Effector memory CD8-positive, alpha-beta T cell (primary cell): Measurements from ENCODE around the gene FILIP1L.
"Not testable (repeated sequence)": the region's sequence is repeated elsewhere in the genome, so short reads cannot be mapped to it uniquely, and the experiment has no call there.

Experiments
- ATAC-seq: fragments of 150-1000 bp; cut with Tn5 transposase; replicated peaks from 2 replicates; pipeline ENCODE4 v1.10.0; 2021; ENCODE audit warnings: mild to moderate bottlenecking, moderate library complexity
- DNase-seq, 3 experiments: peaks; one replicate each; pipeline ENCODE4 v3.0.0; 2021
- H3K27ac Mint-ChIP-seq, 2 donors: one replicate each; pipeline ENCODE4 v1.8.0; 2022; ENCODE audit warnings: mild to moderate bottlenecking in 2 of 2, mixed read lengths in 2 of 2, moderate library complexity in 2 of 2
- H3K27me3 Mint-ChIP-seq, 2 donors: one replicate each; pipeline ENCODE4 v1.8.0; 2022; ENCODE audit warnings: mixed read lengths in 2 of 2
- H3K36me3 Mint-ChIP-seq: one replicate; pipeline ENCODE4 v1.8.0; 2022; ENCODE audit warnings: mild to moderate bottlenecking, moderate library complexity, mixed read lengths; ENCODE audit not compliant: insufficient read depth
- H3K4me1 Mint-ChIP-seq, 2 donors: one replicate each; pipeline ENCODE4 v1.8.0; 2022; ENCODE audit warnings: low read depth in 2 of 2, mixed read lengths in 2 of 2
- H3K4me3 Mint-ChIP-seq, 2 donors: one replicate each; pipeline ENCODE4 v1.8.0; 2022; ENCODE audit warnings: mild to moderate bottlenecking in 2 of 2, mixed read lengths in 2 of 2, moderate library complexity in 2 of 2
- H3K9me3 Mint-ChIP-seq, 2 donors: one replicate each; pipeline ENCODE4 v1.8.0; 2022; ENCODE audit warnings: mixed read lengths in 2 of 2

Gene FILIP1L

DNA sequence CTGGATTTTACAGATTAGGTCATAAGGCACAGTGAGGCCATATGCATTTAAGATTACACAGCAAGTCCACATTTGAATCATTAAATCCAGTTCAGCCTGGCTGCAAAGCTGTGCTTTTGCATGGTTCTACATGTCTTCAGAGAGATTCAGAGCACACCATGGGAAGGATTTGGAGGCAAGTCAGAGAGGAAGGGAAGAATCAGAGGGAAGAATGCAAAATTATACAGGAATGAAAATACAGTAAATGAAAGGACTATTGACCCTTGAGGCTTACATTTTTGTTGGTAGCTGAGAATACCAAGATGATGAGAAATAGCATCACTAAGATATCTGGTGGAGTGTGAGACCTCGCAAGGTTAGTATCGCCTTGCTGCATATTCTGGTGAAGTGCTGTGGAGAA lies 13.9 kb downstream of the FILIP1L start:
- ATAC-seq = no peak
- H3K4me3 Mint-ChIP-seq = no peak overlapping the region
- DNase-seq = no peak
- no peak overlapping the region for H3K27ac Mint-ChIP-seq
- no peaks in the 10 kb centered on the region for H3K27me3 Mint-ChIP-seq
- H3K36me3 Mint-ChIP-seq = no peaks in the 10 kb centered on the region
- H3K4me1 Mint-ChIP-seq = no peaks in the 10 kb centered on the region
- no peaks in the 10 kb centered on the region for H3K9me3 Mint-ChIP-seq

DNA sequence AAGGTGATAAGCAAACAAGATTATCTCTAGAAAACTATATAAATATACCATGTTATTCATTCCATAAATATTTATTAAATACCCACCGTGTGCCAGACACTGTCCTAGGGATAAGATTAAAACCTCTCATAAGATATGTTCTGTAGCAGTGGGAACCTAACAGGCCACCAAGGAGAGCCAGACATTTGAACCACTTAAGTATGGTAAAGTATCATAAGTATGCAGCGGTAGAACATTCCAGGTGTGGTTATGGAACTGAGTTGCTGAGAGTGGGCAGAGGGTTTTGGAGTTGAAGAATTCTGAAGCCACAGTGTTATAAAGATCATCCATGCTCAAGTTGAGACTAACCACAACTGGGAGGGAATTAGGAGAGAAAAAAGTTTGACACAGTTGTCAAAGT lies 14.7 kb downstream of the FILIP1L start:
- ATAC-seq (no peak), DNase-seq (no peak)
- Mint-ChIP-seq H3K36me3 (no peaks in the 10 kb centered on the region), H3K27me3 (no peaks in the 10 kb centered on the region), H3K27ac (no peak overlapping the region), H3K4me1 (no peaks in the 10 kb centered on the region), H3K4me3 (no peak overlapping the region), H3K9me3 (no peaks in the 10 kb centered on the region)

DNA sequence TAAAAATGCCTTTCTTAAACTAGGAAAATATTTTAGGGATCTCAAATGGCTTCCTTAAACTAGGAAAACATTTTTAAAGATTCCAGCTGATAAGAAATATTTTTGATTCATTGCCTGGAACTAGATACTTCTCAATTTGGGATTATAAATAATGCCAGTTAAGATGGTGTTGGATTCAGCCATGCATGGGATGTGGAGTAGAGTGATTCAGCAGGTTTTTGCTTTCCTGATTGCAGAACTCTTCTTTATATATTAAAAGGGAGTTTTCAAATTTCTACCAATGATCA lies 15.6 kb downstream of the FILIP1L start:
- H3K36me3 Mint-ChIP-seq = no peaks in the 10 kb centered on the region
- no peak overlapping the region for H3K27ac Mint-ChIP-seq
- no peak for ATAC-seq
- no peaks in the 10 kb centered on the region for H3K4me1 Mint-ChIP-seq
- H3K9me3 Mint-ChIP-seq = no peaks in the 10 kb centered on the region
- DNase-seq = no peak
- H3K4me3 Mint-ChIP-seq = no peak overlapping the region
- H3K27me3 Mint-ChIP-seq = no peaks in the 10 kb centered on the region

DNA sequence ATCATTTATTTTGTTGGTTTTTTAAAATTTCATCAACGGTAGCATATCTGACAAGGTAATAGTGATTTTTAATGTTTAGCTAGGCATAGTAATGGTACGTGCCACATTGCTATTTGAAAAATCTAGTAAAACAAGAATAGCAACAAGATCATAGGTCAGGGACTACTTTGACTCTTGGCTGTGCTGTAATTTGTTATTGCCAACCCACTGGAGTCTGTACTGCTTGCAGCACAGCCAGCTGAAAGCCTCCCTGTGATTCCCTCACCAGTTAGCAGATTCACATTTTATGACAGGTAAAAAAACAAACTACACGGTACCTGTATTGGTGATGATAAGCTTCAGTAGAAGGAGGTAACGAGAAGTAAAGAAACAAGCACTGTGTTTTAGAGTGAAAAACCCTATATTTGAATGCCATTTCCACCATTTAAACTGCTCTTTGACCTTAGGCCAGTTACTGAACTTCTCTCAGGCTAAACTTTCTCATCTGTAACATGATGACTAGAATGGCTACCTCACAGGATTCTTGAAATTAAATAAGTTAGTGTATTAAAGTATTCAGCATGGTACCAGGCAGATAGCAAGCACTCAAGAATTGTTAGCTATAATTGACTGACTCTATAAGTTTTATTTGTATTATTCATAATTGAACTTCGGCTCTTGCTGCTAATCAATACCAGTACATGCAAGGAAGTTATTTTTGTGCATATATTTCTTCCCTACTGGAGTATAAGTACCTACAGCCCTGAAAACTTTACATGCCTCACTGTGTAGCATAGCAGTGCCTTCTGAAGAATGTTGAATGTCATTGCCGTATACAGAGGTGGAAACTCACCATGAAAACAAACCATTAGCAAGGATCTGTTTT lies 16.1 kb downstream of the FILIP1L start:
- no peak for DNase-seq
- no peaks in the 10 kb centered on the region for H3K27me3 Mint-ChIP-seq
- H3K27ac Mint-ChIP-seq = no peak overlapping the region
- no peaks in the 10 kb centered on the region for H3K4me1 Mint-ChIP-seq
- ATAC-seq = no peak
- H3K36me3 Mint-ChIP-seq = no peaks in the 10 kb centered on the region
- no peaks in the 10 kb centered on the region for H3K9me3 Mint-ChIP-seq
- no peak overlapping the region for H3K4me3 Mint-ChIP-seq

DNA sequence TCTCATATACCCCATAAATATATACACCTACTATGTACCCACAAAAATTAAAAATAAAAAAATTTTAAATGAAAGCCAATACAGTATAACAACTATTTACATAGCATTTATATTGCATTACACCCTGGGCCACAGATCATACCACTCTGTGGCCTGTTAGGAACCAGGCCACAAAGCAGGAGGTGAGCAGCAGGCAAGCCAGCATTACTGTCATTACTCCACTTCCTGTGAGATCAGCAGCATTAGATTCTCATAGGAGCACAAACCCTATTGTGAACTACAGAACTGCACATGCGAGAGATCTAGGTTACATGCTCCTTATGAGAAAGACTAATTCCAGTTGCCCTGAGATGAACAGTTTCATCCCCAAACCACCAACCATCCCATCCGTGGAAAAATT lies 17.4 kb downstream of the FILIP1L start:
- no peak for ATAC-seq
- H3K36me3 Mint-ChIP-seq = no peaks in the 10 kb centered on the region
- no peak overlapping the region for H3K4me3 Mint-ChIP-seq
- no peaks in the 10 kb centered on the region for H3K4me1 Mint-ChIP-seq
- no peak overlapping the region for H3K27ac Mint-ChIP-seq
- H3K27me3 Mint-ChIP-seq = no peaks in the 10 kb centered on the region
- no peak for DNase-seq
- H3K9me3 Mint-ChIP-seq = no peaks in the 10 kb centered on the region

DNA sequence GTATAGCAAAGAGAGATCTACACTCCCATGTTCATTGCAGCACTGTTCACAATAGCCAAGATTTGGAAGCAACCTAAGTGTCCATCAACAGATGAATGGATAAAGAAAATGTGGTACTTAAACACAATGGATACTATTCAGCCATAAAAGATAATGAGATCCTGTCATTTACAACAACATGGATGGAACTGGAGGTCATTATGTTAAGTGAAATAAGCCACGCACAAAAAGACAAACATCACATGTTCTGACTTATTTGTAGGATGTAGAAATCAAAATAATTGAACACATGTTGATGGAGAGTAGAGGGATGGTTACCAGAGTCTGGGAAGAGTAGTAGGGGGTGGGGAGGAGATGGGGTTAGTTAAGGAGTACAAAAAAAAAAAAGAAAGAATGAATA lies 18.0 kb downstream of the FILIP1L start:
- H3K27me3 Mint-ChIP-seq, DNase-seq, H3K4me3 Mint-ChIP-seq, H3K4me1 Mint-ChIP-seq, H3K36me3 Mint-ChIP-seq, ATAC-seq, H3K27ac Mint-ChIP-seq, H3K9me3 Mint-ChIP-seq: not testable (repeated sequence)

DNA sequence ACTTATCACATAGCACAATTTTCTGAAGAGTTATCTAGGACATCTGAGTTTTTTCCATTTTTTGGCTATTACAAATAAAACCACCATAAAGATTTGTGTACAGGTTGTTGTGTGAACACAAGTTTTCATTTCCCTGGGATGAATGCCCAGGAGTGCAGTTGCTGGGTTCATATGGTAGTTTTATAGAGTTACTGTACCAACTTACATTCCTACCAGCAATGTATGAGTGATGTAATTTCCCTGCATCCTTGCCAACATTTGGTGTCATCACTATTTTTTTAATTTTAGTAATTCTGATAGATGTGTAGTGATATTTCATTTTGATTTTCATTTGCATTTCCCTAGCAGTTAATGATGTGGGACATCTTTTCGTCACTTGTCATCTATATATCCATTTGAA lies 20.5 kb downstream of the FILIP1L start:
- no peaks in the 10 kb centered on the region for H3K9me3 Mint-ChIP-seq
- H3K27me3 Mint-ChIP-seq = no peaks in the 10 kb centered on the region
- no peaks in the 10 kb centered on the region for H3K36me3 Mint-ChIP-seq
- H3K27ac Mint-ChIP-seq = no peak overlapping the region
- DNase-seq (no peak), ATAC-seq (no peak)
- no peak overlapping the region for H3K4me3 Mint-ChIP-seq
- H3K4me1 Mint-ChIP-seq = no peaks in the 10 kb centered on the region

DNA sequence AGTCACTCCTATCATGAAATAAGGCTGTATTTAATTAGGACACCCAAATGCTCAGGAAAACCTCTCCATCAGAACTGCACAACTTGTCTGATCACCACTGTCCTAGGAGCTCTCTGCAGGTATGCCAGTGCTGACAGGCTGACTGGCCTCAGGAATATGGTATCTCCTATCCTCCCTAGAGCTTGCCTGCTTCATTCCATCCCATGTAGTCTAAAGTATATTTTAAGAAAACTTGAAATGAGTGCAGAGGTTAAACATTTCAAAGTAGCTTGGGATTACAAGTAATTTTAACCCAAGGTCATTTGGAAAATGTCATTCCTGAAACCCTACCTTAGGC lies 23.7 kb downstream of the FILIP1L start:
- no peaks in the 10 kb centered on the region for H3K36me3 Mint-ChIP-seq
- ATAC-seq (no peak), DNase-seq (no peak)
- no peak overlapping the region for H3K27ac Mint-ChIP-seq
- peaks cover 6 to 9% of the 10 kb centered on the region in 2 donors for H3K4me1 Mint-ChIP-seq
- no peaks in the 10 kb centered on the region for H3K27me3 Mint-ChIP-seq
- H3K4me3 Mint-ChIP-seq = no peak overlapping the region
- H3K9me3 Mint-ChIP-seq = no peaks in the 10 kb centered on the region

DNA sequence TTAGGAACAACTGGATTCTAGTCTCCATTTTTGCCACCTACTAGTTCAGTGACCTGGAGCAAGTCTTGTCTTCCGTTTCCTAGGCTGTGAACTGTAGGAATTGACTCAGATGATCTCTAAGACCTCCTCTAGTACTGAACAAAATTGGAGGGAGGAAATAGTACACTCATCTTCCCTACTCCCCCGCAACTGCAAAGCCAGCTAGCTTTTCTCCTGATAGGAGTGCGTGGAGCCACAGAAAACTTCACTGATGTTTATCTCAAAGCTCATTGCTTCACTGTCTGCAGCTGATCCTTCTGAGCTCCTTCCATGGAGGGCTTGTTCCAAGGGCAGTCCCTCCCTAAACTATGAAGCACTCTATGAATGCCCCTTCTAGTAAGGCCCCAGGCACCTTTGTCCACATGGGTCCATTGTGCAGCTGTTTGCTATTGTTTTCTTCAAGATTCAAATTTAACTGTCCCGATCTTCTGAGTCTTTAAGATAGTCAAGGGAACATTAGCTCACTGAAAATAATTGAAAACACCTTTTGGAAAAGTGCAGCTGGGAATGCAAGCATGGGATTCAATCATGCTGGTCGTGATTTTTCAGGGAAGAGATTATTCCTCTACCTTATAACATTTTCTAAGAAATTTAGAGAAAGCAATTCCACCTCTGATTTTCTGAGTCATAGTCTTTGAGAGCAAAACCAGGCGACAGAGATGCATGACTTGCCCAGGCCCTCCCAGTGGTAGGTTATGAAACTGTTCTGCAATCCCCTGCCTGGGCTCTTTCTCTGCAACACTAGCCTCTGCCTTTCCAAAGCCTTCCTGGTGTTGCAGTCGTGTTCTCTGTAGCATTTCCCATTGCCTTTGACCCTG lies 24.3 kb downstream of the FILIP1L start:
- H3K4me1 Mint-ChIP-seq = peaks cover 6 to 9% of the 10 kb centered on the region in 2 donors
- H3K4me3 Mint-ChIP-seq = no peak overlapping the region
- no peaks in the 10 kb centered on the region for H3K36me3 Mint-ChIP-seq
- no peaks in the 10 kb centered on the region for H3K9me3 Mint-ChIP-seq
- no peak for ATAC-seq
- no peak for DNase-seq
- H3K27ac Mint-ChIP-seq = no peak overlapping the region
- H3K27me3 Mint-ChIP-seq = no peaks in the 10 kb centered on the region

DNA sequence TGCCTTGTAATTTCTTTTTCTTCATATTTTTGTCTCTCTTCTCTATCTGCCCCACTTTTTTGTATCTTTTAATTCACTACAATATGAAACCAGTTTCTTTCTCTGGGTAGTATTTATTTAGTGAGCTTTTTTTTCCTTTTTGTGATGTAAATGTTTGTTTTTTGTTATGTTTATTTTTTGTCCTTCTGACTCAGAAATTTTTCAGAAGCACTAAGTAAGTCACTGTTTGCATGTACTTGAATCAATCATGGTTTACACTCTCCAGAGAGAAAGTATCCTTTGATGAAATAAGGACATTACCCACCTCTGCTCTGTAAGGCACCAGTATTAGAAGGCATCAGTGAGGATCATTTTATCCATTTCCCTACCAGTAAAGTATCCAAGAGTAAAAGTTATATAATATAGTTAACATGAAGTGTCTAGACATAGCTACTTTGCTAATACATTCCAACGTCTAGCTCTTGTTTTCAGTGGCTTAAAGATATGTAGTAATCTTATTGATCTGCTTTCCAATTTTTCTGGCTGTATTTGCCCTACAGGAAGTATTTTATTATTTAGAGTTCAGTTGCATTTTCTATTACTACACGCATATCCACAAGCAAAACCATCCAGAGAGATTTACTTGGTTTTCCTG lies 25.4 kb downstream of the FILIP1L start:
- Mint-ChIP-seq H3K9me3 (no peaks in the 10 kb centered on the region), H3K4me1 (peaks cover 6 to 9% of the 10 kb centered on the region in 2 donors), H3K4me3 (no peak overlapping the region), H3K27ac (no peak overlapping the region), H3K27me3 (no peaks in the 10 kb centered on the region), H3K36me3 (no peaks in the 10 kb centered on the region)
- DNase-seq (no peak), ATAC-seq (no peak)

DNA sequence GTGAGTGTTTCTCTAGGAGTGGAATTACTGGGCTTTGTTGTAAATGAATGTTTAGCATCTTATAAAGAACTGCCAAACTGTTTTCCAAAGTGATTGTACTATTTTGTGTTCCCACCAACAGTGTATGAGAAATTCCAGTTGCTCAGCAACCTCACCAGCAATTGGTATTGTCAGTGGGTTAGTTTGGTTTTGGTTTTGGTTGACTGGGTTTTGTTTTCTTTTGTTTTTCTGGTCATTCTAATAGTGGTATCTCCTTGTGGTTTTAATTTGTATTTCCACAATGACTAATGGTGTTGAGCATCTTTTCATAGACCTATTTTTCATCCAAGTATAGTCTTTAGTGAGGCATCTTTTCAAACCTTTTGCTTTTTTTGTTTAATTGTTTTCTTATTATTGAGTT lies 27.1 kb downstream of the FILIP1L start:
- H3K27ac Mint-ChIP-seq = peak overlapping the region in 1 of 2 donors; percentile 3
- no peak for ATAC-seq
- DNase-seq = no peak
- H3K36me3 Mint-ChIP-seq = no peaks in the 10 kb centered on the region
- H3K4me1 Mint-ChIP-seq = peaks cover 6 to 9% of the 10 kb centered on the region in 2 donors
- no peaks in the 10 kb centered on the region for H3K9me3 Mint-ChIP-seq
- no peak overlapping the region for H3K4me3 Mint-ChIP-seq
- H3K27me3 Mint-ChIP-seq = no peaks in the 10 kb centered on the region

DNA sequence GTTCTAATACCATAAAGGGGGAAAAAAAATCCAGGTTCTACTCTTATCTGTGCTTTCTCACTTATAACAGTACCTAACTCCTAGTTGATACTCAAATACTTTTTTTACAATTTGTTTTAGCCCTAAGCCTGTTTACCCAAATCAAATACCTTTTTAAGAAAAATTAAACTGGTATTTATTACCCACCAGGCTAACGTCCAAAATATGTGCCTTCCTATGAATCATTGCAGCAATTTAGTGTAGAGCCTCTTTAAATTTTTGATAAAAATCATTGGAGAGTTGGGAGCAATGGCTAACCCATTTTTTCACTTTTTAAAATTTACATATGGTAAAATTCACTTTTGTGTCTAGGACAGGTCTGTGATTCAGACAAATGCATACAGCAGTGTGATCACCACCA lies 27.9 kb downstream of the FILIP1L start:
- H3K9me3 Mint-ChIP-seq = no peaks in the 10 kb centered on the region
- no peak overlapping the region for H3K4me3 Mint-ChIP-seq
- peak overlapping the region in 1 of 2 donors; percentile 3 for H3K27ac Mint-ChIP-seq
- DNase-seq (no peak), ATAC-seq (no peak)
- no peaks in the 10 kb centered on the region for H3K36me3 Mint-ChIP-seq
- no peaks in the 10 kb centered on the region for H3K27me3 Mint-ChIP-seq
- peaks cover 6 to 9% of the 10 kb centered on the region in 2 donors for H3K4me1 Mint-ChIP-seq

DNA sequence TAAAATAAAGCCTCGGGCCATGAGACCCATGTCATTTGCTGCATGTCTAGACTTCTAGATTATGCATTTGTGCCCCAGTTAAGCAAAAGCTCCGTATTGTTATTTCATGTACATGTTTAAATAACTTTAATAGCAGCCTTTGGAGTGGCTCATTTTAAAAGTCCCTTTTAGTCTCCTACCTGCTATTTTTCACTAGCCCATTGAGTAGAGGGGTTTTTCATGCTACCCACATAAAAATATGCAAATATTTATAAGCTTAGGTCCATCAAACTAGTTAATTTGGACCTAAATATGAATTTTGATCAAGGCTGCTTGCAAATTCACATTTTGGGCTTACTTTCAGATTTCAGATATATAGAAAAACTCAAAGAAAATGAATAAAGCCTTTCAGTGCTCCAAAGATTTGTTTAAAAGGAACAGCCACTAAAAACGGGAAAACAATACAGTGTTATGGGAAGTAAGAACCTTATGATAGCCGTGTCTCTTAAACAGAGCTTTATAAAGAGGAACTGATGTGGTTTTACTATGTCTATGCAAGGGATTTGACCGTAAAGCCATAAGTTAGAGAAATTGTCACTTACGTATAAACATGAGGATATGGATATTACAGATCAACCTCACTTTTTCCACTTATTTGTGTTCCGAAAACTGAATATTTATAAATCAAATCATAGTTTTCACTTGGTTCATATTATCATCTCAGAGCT lies 30.0 kb downstream of the FILIP1L start:
- Mint-ChIP-seq H3K27ac (no peak overlapping the region), H3K27me3 (no peaks in the 10 kb centered on the region), H3K4me3 (no peak overlapping the region), H3K4me1 (peaks cover 6 to 9% of the 10 kb centered on the region in 2 donors), H3K9me3 (no peaks in the 10 kb centered on the region), H3K36me3 (no peaks in the 10 kb centered on the region)
- no peak for DNase-seq
- no peak for ATAC-seq
